GM12873 (cell line): ENCODE measurements around the gene ECM1.
A peak's percentile ranks its signal among the peaks of the same experiment; 100 is the strongest.

ENCODE experiments used
- TF ChIP-seq, protein P1 (sequence below): IDR thresholded peaks from 2 replicates; pipeline ENCODE4 v1.5.1; 2012; ENCODE audit warnings: low read depth, mild to moderate bottlenecking, moderate library complexity, low read length, control low read depth; ENCODE audit not compliant: insufficient read depth; ENCODE audit errors: missing control alignments

Gene ECM1

GRCh38 chr1:150516616-150517015 is 8.7 kb downstream of the ECM1 start:
- TF ChIP-seq, protein P1, sequence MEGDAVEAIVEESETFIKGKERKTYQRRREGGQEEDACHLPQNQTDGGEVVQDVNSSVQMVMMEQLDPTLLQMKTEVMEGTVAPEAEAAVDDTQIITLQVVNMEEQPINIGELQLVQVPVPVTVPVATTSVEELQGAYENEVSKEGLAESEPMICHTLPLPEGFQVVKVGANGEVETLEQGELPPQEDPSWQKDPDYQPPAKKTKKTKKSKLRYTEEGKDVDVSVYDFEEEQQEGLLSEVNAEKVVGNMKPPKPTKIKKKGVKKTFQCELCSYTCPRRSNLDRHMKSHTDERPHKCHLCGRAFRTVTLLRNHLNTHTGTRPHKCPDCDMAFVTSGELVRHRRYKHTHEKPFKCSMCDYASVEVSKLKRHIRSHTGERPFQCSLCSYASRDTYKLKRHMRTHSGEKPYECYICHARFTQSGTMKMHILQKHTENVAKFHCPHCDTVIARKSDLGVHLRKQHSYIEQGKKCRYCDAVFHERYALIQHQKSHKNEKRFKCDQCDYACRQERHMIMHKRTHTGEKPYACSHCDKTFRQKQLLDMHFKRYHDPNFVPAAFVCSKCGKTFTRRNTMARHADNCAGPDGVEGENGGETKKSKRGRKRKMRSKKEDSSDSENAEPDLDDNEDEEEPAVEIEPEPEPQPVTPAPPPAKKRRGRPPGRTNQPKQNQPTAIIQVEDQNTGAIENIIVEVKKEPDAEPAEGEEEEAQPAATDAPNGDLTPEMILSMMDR = peak; percentile 22

DNA sequence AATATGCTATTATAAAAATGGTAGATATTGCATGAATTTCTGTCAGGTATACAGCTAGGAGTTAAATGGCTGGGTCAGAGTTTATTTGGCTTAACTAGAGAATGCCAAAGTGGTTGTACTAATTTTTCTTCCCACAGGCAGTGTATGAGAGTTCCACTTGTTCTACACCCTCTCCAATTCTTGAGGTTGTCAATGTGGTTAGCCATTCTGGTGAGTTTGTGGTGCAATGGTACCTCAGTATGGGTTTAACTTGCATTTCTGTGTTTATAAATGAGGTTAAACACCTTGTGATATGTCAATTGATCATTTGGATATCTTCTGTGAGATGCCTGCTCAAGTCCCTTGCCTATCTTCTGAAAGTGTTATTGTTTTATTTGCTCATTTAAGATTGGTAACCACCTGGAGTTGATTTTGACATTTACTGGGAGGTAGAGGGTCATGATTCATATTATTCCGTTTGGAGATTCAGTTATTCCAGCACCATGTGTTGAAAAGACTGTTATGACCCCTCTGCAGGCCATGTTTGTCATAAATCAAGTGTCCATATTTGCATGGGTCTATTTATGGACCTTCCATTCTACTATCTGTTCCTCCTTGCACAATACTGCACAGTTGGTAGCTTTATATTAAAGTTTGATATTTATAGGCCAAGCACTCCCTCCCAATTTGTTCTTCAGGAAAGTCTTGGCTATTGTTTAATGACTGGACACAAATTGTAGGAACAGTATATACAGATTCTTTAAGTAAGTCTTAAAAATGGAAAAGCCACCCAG is 13.5 kb downstream of the ECM1 start:
- TF ChIP-seq, protein P1 = no peak

GRCh38 chr1:150525348-150525747 is 17.4 kb downstream of the ECM1 start:
- TF ChIP-seq, protein P1 = no peak

- TF ChIP-seq, protein P1 = no peak
Measured at GRCh38 chr1:150528196-150528595, 20.3 kb downstream of the ECM1 start.

DNA sequence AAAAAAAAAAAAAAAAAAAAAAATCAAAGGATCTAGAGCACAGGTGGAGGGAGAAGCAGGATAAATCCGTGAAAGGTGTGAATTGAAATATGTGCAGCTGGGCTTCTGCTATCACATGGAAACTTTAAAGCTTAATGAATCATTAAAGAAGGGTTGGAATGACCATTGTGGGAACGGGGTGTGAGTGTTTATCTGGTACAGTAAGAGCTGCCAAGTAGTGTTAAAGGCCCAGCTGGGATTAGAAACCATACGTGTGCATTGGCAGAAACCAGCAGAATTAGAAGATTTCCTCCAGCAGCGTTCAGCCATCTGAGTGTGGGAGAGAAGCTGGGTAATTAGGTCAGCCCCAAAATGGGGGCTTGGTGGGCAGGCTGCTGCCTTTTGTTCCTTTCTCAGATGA is 21.1 kb downstream of the ECM1 start:
- TF ChIP-seq, protein P1 = no peak

DNA sequence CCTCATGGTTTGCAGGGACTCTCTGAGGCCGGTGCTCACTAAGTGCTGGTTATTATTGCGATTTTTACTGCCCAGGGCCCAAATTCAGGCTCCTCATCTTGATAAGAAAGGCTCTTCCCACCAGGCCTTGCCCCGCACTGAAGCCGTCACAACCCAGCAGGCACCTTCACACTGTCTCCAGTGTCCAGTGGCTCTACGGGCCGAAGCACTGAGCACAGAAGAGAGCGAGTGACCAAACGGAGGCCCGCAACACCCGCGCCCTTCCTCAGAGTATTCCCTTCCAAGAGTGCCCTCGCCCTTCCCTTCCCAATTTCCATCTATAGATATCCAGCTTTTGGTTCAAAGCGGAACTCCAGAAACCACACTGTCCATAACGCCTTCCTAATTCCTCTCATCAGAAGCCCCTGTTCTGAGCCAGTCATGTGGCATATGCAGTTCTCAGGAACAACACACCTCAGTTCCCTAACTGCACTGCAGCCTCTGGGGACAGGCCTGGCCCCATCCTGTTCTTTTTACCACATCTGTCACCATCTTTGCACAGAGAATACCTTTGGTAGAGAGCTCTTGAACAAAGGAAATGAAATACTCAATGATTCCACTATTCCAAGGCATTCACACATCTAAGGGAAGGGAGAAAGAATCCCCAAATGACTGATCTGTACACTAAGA is 22.7 kb downstream of the ECM1 start:
- TF ChIP-seq, protein P1 = no peak

DNA sequence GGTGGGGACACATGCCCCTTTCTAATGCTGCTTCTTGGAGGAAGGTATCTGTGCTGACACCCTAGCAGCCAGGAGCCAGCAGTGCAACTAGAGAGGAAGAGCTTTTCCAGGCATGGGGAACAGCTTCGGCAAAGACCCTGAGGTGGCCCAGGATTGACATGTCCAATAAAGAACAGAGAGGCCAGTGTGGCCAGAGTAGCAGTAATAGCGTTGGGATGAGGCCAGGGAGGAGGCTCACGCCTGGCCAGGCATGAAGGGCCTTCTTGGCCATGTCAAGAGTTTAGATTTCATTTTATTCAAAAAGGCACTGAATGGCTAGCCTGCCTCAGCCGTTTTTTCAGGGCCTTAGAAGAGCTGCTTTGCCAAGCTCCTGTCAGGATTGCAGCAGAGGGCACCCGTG is 25.0 kb downstream of the ECM1 start:
- TF ChIP-seq, protein P1 = no peak
